ENCODE data around the gene MPEG1.

The MPEG1 gene

DNA sequence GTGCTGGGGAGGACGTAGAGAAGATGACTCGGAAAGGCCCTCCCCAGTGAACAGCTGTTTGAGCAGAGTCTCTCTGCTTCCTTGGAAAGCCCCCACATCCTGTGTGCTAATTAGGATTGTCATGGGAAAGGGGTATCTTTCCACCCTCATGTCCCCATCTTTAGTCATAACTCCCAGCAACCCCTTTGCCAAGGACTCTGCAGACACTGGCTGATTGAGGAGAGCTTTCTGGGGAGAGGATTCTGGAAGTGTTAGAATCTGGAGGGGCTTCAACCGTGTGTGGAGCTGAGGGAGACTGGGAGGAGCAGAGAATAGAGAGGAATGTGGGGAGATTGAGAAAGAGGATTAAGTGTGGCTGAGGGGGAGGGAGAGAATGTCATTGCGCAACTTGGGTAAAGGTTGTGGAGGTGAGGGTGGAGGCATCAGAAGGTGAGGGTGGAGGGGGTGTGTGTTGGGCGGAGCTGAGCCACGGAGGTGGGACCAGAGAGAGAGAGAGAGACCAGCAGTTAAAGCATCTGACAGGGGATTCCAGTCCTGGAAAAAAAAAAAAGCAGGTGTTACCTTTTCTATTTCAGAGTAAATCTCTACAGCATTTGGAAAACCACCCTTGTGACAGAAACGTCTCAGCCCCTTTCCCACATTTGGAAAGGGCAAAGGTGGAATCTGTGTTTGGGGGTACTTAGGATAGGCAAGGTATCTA, 38.6 kb downstream of the MPEG1 start:
- TF ChIP-seq, protein P1, sequence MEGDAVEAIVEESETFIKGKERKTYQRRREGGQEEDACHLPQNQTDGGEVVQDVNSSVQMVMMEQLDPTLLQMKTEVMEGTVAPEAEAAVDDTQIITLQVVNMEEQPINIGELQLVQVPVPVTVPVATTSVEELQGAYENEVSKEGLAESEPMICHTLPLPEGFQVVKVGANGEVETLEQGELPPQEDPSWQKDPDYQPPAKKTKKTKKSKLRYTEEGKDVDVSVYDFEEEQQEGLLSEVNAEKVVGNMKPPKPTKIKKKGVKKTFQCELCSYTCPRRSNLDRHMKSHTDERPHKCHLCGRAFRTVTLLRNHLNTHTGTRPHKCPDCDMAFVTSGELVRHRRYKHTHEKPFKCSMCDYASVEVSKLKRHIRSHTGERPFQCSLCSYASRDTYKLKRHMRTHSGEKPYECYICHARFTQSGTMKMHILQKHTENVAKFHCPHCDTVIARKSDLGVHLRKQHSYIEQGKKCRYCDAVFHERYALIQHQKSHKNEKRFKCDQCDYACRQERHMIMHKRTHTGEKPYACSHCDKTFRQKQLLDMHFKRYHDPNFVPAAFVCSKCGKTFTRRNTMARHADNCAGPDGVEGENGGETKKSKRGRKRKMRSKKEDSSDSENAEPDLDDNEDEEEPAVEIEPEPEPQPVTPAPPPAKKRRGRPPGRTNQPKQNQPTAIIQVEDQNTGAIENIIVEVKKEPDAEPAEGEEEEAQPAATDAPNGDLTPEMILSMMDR (IDR thresholded peaks at IDR 0.05; ENCODE audit: insufficient read depth, low read length, poor library complexity, severe bottlenecking), result no peak
- 0 out of 2 replicates have a peak, but pooled peaks cover 2% of the 10 kb centered on the region for H3K36me3 ChIP-seq (ENCODE audit: control insufficient read depth, insufficient read depth, low read length)
- H3K4me3 ChIP-seq (replicated peaks; ENCODE audit: low read depth, low read length), result peak overlapping the region; percentile 86
- no peak for DNase-seq (ENCODE audit: extremely low read depth, insufficient read length)
- H3K27me3 ChIP-seq (replicated peaks; ENCODE audit: control insufficient read depth, insufficient read depth, low read length), result no peaks in the 10 kb centered on the region

DNA sequence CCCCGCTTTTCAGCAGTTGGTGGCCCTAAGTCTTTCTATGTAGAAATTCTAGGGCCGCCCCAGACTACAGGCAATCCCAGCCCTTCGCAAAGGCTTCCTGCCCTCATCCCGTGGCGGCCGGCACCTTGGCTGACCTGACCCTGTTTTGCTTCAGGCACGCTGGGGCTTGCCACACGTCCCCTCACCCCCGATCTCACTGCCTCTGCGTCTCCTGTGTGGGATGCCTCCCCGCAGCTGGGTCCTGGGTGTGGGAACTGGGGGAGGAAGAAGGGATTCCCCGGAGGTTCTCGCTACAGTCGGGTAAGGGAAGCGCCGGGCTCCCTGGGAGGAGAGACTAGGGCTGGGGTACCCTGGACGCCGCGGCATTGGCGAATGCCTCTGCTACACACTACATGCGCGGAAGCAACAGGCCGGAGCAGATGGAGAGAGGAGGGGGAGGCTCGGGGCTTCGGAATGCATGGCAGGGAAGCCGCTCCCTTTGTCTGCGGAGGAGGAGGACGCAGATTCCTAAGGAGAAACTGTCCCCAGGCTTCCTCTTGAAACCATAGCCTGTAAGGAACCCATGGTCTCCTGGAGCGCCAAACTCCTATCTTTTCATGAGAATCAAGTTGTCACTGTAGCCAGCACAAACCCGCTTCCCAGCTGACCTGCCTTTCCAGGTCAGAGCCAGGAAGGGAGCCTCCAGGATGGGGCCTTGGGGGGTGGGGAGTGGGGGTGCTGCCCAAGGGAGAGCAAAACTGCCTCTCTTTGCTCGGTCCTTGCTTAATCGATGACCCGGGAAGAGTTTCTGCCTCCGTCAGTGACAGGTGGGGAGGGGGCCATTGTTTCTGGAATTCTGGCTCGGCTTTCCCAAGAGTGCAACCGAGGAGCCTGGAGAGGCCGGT, 39.4 kb downstream of the MPEG1 start:
- H3K36me3 ChIP-seq (ENCODE audit: control insufficient read depth, insufficient read depth, low read length), result 0 out of 2 replicates have a peak, but pooled peaks cover 2% of the 10 kb centered on the region
- TF ChIP-seq, protein P1 (IDR thresholded peaks at IDR 0.05; ENCODE audit: insufficient read depth, low read length, poor library complexity, severe bottlenecking), result no peak
- no peaks in the 10 kb centered on the region for H3K27me3 ChIP-seq (replicated peaks; ENCODE audit: control insufficient read depth, insufficient read depth, low read length)
- DNase-seq (ENCODE audit: extremely low read depth, insufficient read length), result no peak
- peak overlapping the region; percentile 86 for H3K4me3 ChIP-seq (replicated peaks; ENCODE audit: low read depth, low read length)

DNA sequence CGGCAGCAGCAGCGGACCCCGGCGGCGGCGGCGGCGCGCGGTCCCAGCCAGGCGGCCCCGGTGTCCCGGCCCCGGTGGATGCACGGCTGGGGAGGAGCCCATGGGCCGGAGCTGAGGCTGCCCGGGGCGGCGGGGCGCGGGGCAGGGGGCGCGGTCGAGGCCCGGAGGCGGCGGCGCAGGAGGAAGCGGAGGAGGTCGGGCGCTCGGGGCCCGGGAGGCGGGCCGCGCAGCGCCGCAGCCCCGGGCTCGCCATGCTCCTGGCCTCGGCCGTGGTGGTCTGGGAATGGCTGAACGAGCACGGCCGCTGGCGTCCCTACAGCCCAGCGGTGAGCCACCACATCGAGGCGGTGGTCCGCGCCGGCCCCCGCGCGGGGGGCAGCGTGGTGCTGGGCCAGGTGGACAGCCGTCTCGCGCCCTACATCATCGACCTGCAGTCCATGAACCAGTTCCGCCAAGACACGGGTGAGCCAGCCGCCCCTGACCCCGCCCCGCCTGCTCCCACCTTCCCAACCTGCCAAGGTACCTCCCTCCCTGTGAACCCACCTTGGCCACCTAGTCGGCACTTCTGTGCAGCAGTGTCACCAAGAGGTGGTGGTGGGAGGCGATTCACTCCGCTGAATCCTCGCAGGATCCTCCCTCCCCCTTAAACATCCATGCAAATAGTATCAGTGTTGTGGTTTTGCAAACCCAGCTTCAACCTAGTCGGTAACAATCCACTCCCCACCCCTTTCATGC, 40.2 kb downstream of the MPEG1 start:
- H3K36me3 ChIP-seq (ENCODE audit: control insufficient read depth, insufficient read depth, low read length), result 0 out of 2 replicates have a peak, but pooled peaks cover 2% of the 10 kb centered on the region
- no peaks in the 10 kb centered on the region for H3K27me3 ChIP-seq (replicated peaks; ENCODE audit: control insufficient read depth, insufficient read depth, low read length)
- TF ChIP-seq, protein P1 (IDR thresholded peaks at IDR 0.05; ENCODE audit: insufficient read depth, low read length, poor library complexity, severe bottlenecking), result peak; percentile 7
- H3K4me3 ChIP-seq (replicated peaks; ENCODE audit: low read depth, low read length), result peak overlapping the region; percentile 86
- peak; percentile 73 for DNase-seq (ENCODE audit: extremely low read depth, insufficient read length)

DNA sequence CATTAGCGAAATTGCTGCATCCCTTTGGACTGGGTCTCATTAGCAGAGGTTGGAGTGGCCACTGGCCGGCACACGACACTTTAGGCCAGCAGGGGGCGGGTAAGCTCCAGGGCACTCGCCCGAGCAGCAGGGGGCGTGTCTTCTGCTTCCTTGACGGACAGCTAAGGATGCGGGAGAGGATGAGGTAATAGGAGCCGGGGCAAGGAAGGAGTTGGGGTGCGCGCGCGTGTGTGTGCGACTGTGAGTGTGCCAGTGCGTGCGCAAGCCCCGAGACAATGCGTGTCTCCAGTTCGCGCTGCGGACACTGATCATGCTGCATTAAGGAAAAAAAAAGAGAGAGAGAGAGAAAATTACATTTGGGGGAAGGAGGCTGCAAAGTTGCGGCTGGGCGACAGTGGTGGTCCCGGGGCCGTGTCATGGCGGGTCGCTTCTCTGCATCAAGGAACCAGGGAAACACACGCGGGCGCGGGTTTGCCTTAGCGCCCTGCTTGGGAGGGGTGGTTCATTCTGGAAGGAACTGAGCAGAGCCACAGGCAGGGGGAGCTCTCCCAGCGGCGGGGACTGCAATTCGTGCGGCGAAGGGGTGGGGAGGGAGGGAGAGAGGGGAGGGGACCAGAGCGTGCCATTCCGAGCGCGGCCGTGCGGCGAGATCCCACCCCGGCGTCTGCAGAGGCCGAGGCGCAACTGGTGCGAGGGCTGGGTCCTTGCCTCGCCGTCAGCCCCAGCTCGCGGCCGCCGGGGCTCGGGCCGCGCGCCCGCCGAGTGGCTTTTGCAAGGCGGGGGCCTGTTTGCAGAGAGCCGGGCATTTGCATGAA, 41.0 kb downstream of the MPEG1 start, which contains the start of gene DTX4:
TSS of gene DTX4 (plus strand) at position 625 of the 815 bp plus-strand sequence. CDS start 464 bp downstream, outside the sequence.
- peak; percentile 89 for DNase-seq (ENCODE audit: extremely low read depth, insufficient read length)
- no peaks in the 10 kb centered on the region for H3K27me3 ChIP-seq (replicated peaks; ENCODE audit: control insufficient read depth, insufficient read depth, low read length)
- peak within 1 kb of the TSS; percentile 86 for H3K4me3 ChIP-seq (replicated peaks; ENCODE audit: low read depth, low read length)
- no peaks in the 10 kb centered on the region for H3K36me3 ChIP-seq (ENCODE audit: control insufficient read depth, insufficient read depth, low read length)
- TF ChIP-seq, protein P1 (IDR thresholded peaks at IDR 0.05; ENCODE audit: insufficient read depth, low read length, poor library complexity, severe bottlenecking), result peak; percentile 97

DNA sequence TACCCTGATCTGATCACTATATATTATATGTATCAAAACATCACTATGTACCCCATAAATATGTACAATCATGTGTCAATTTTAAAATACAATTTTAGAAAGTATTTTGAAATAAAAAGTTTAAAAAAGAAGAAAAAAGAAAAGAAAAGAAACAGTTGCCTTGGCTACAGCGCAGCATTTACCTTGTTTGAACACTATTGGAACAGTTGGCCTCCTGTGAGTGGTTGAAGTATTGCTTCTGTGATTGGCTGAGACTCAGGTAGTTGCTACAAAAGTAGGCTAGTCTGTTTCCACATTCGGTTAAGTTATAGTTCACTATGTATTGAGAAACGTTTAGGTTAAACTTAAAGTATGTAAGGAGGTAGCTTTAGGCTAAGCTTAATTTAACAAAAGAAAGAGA, 48.7 kb downstream of the MPEG1 start:
- Histone ChIP-seq H3K4me3 (replicated peaks; ENCODE audit: low read depth, low read length) (no peak overlapping the region), H3K36me3 (ENCODE audit: control insufficient read depth, insufficient read depth, low read length) (no peaks in the 10 kb centered on the region), H3K27me3 (replicated peaks; ENCODE audit: control insufficient read depth, insufficient read depth, low read length) (no peaks in the 10 kb centered on the region)
- no peak for DNase-seq (ENCODE audit: extremely low read depth, insufficient read length)
- TF ChIP-seq, protein P1 (IDR thresholded peaks at IDR 0.05; ENCODE audit: insufficient read depth, low read length, poor library complexity, severe bottlenecking), result no peak

All from GM06990 (cell line).